ENCODE measurements around the gene TASP1. TPM values are rescaled to one million over a fixed set of nuclear protein-coding genes. Genes with fewer than 3 reads are reported as not detected.

The TASP1 gene
- total and polyA plus RNA-seq, 9 donors: 5.8 to 10.7 (median 6.8) TPM

GRCh38 chr20:13581451-13581850, 57.3 kb downstream of the TASP1 start:
- H3K4me3 ChIP-seq (ENCODE audit: low read length): no peak overlapping the region
- DNase-seq: no peak
- no peaks in the 10 kb centered on the region for H3K4me1 ChIP-seq (ENCODE audit: control insufficient read depth, insufficient read depth, low read length)
- no peaks in the 10 kb centered on the region for H3K27me3 ChIP-seq (ENCODE audit: control insufficient read depth, insufficient read depth, low read length)
- H3K9me3 ChIP-seq (replicated peaks; ENCODE audit: control insufficient read depth, low read depth, low read length): no peaks in the 10 kb centered on the region
- 100% methylated on average over 2 of the region's 3 CpGs for WGBS (ENCODE audit: insufficient coverage)
- H3K27ac ChIP-seq (ENCODE audit: low read length): no peak overlapping the region
- H3K36me3 ChIP-seq (ENCODE audit: control insufficient read depth, insufficient read depth, low read length): peaks cover 3% of the 10 kb centered on the region

- no peak overlapping the region for H3K4me3 ChIP-seq (ENCODE audit: low read length)
- peaks cover 3% of the 10 kb centered on the region for H3K36me3 ChIP-seq (ENCODE audit: control insufficient read depth, insufficient read depth, low read length)
- no peaks in the 10 kb centered on the region for H3K9me3 ChIP-seq (replicated peaks; ENCODE audit: control insufficient read depth, low read depth, low read length)
- DNase-seq: no peak
- no peak overlapping the region for H3K27ac ChIP-seq (ENCODE audit: low read length)
- H3K4me1 ChIP-seq (ENCODE audit: control insufficient read depth, insufficient read depth, low read length): no peaks in the 10 kb centered on the region
- H3K27me3 ChIP-seq (ENCODE audit: control insufficient read depth, insufficient read depth, low read length): no peaks in the 10 kb centered on the region
- WGBS (ENCODE audit: insufficient coverage): no CpG with 5 or more reads among the region's 5 CpGs
Measured at GRCh38 chr20:13580707-13581106, 58.0 kb downstream of the TASP1 start.

GRCh38 chr20:13574071-13574470, 64.7 kb downstream of the TASP1 start:
- H3K4me1 ChIP-seq (ENCODE audit: control insufficient read depth, insufficient read depth, low read length): no peaks in the 10 kb centered on the region
- peak; percentile 52 for DNase-seq
- no peak overlapping the region for H3K4me3 ChIP-seq (ENCODE audit: low read length)
- no peaks in the 10 kb centered on the region for H3K9me3 ChIP-seq (replicated peaks; ENCODE audit: control insufficient read depth, low read depth, low read length)
- H3K27me3 ChIP-seq (ENCODE audit: control insufficient read depth, insufficient read depth, low read length): no peaks in the 10 kb centered on the region
- no CpG with 5 or more reads among the region's 2 CpGs for WGBS (ENCODE audit: insufficient coverage)
- no peaks in the 10 kb centered on the region for H3K36me3 ChIP-seq (ENCODE audit: control insufficient read depth, insufficient read depth, low read length)
- no peak overlapping the region for H3K27ac ChIP-seq (ENCODE audit: low read length)

- Histone ChIP-seq H3K36me3 (ENCODE audit: control insufficient read depth, insufficient read depth, low read length) (no peaks in the 10 kb centered on the region), H3K27ac (ENCODE audit: low read length) (no peak overlapping the region), H3K9me3 (replicated peaks; ENCODE audit: control insufficient read depth, low read depth, low read length) (no peaks in the 10 kb centered on the region), H3K27me3 (ENCODE audit: control insufficient read depth, insufficient read depth, low read length) (no peaks in the 10 kb centered on the region), H3K4me3 (ENCODE audit: low read length) (no peak overlapping the region), H3K4me1 (ENCODE audit: control insufficient read depth, insufficient read depth, low read length) (no peaks in the 10 kb centered on the region)
- DNase-seq: no peak
- 100% methylated on average over 2 of the region's 2 CpGs for WGBS (ENCODE audit: insufficient coverage)
Measured at GRCh38 chr20:13571662-13572061, 67.1 kb downstream of the TASP1 start.

- H3K27me3 ChIP-seq (ENCODE audit: control insufficient read depth, insufficient read depth, low read length): no peaks in the 10 kb centered on the region
- DNase-seq: peak; percentile 32
- H3K4me3 ChIP-seq (ENCODE audit: low read length): no peak overlapping the region
- no peak overlapping the region for H3K27ac ChIP-seq (ENCODE audit: low read length)
- no peaks in the 10 kb centered on the region for H3K9me3 ChIP-seq (replicated peaks; ENCODE audit: control insufficient read depth, low read depth, low read length)
- H3K36me3 ChIP-seq (ENCODE audit: control insufficient read depth, insufficient read depth, low read length): no peaks in the 10 kb centered on the region
- WGBS (ENCODE audit: insufficient coverage): 53% methylated on average over 2 of the region's 3 CpGs
- H3K4me1 ChIP-seq (ENCODE audit: control insufficient read depth, insufficient read depth, low read length): no peaks in the 10 kb centered on the region
Measured at GRCh38 chr20:13567663-13568062, 71.1 kb downstream of the TASP1 start.

- no CpG with 5 or more reads among the region's 1 CpG for WGBS (ENCODE audit: insufficient coverage)
- no peak for DNase-seq
- no peaks in the 10 kb centered on the region for H3K36me3 ChIP-seq (ENCODE audit: control insufficient read depth, insufficient read depth, low read length)
Measured at GRCh38 chr20:13563854-13564253, 74.9 kb downstream of the TASP1 start.

GRCh38 chr20:13554706-13555105, 84.0 kb downstream of the TASP1 start:
- Histone ChIP-seq H3K27me3 (ENCODE audit: control insufficient read depth, insufficient read depth, low read length) (no peaks in the 10 kb centered on the region), H3K9me3 (replicated peaks; ENCODE audit: control insufficient read depth, low read depth, low read length) (no peaks in the 10 kb centered on the region), H3K4me1 (ENCODE audit: control insufficient read depth, insufficient read depth, low read length) (no peaks in the 10 kb centered on the region), H3K36me3 (ENCODE audit: control insufficient read depth, insufficient read depth, low read length) (peaks cover 2% of the 10 kb centered on the region), H3K27ac (ENCODE audit: low read length) (no peak overlapping the region), H3K4me3 (ENCODE audit: low read length) (no peak overlapping the region)
- DNase-seq: no peak
- WGBS (ENCODE audit: insufficient coverage): no CpG with 5 or more reads among the region's 1 CpG

More at GRCh38 chr20:13563854-13564253, 74.9 kb downstream of the TASP1 start:
- H3K4me3 ChIP-seq (ENCODE audit: low read length): no peak overlapping the region
- H3K27me3 ChIP-seq (ENCODE audit: control insufficient read depth, insufficient read depth, low read length): no peaks in the 10 kb centered on the region
- H3K4me1 ChIP-seq (ENCODE audit: control insufficient read depth, insufficient read depth, low read length): no peaks in the 10 kb centered on the region
- H3K9me3 ChIP-seq (replicated peaks; ENCODE audit: control insufficient read depth, low read depth, low read length): no peaks in the 10 kb centered on the region
- no peak overlapping the region for H3K27ac ChIP-seq (ENCODE audit: low read length)

- DNase-seq: no peak
- WGBS (ENCODE audit: insufficient coverage): no CpG with 5 or more reads among the region's 3 CpGs
- no peaks in the 10 kb centered on the region for H3K27me3 ChIP-seq (ENCODE audit: control insufficient read depth, insufficient read depth, low read length)
- peaks cover 2% of the 10 kb centered on the region for H3K36me3 ChIP-seq (ENCODE audit: control insufficient read depth, insufficient read depth, low read length)
- no peak overlapping the region for H3K27ac ChIP-seq (ENCODE audit: low read length)
- no peaks in the 10 kb centered on the region for H3K4me1 ChIP-seq (ENCODE audit: control insufficient read depth, insufficient read depth, low read length)
- no peaks in the 10 kb centered on the region for H3K9me3 ChIP-seq (replicated peaks; ENCODE audit: control insufficient read depth, low read depth, low read length)
- H3K4me3 ChIP-seq (ENCODE audit: low read length): no peak overlapping the region
Measured at GRCh38 chr20:13554076-13554475, 84.7 kb downstream of the TASP1 start.

GRCh38 chr20:13552061-13552460, 86.7 kb downstream of the TASP1 start:
- H3K4me3 ChIP-seq (ENCODE audit: low read length): no peak overlapping the region
- H3K36me3 ChIP-seq (ENCODE audit: control insufficient read depth, insufficient read depth, low read length): peaks cover 2% of the 10 kb centered on the region
- no peak for DNase-seq
- no peaks in the 10 kb centered on the region for H3K4me1 ChIP-seq (ENCODE audit: control insufficient read depth, insufficient read depth, low read length)
- no peaks in the 10 kb centered on the region for H3K9me3 ChIP-seq (replicated peaks; ENCODE audit: control insufficient read depth, low read depth, low read length)
- no peak overlapping the region for H3K27ac ChIP-seq (ENCODE audit: low read length)
- no peaks in the 10 kb centered on the region for H3K27me3 ChIP-seq (ENCODE audit: control insufficient read depth, insufficient read depth, low read length)
- 100% methylated on average over 4 of the region's 5 CpGs for WGBS (ENCODE audit: insufficient coverage)

GRCh38 chr20:13549451-13549850, 89.3 kb downstream of the TASP1 start:
- no CpG with 5 or more reads among the region's 1 CpG for WGBS (ENCODE audit: insufficient coverage)
- Histone ChIP-seq H3K27ac (ENCODE audit: low read length) (no peak overlapping the region), H3K4me3 (ENCODE audit: low read length) (no peak overlapping the region), H3K36me3 (ENCODE audit: control insufficient read depth, insufficient read depth, low read length) (no peaks in the 10 kb centered on the region), H3K4me1 (ENCODE audit: control insufficient read depth, insufficient read depth, low read length) (no peaks in the 10 kb centered on the region), H3K9me3 (replicated peaks; ENCODE audit: control insufficient read depth, low read depth, low read length) (no peaks in the 10 kb centered on the region), H3K27me3 (ENCODE audit: control insufficient read depth, insufficient read depth, low read length) (no peaks in the 10 kb centered on the region)
- DNase-seq: no peak

GRCh38 chr20:13546497-13547131, 92.1 kb downstream of the TASP1 start:
- no peak overlapping the region for H3K27ac ChIP-seq (ENCODE audit: low read length)
- H3K4me3 ChIP-seq (ENCODE audit: low read length): no peak overlapping the region
- peak; percentile 66 for DNase-seq
- no peaks in the 10 kb centered on the region for H3K27me3 ChIP-seq (ENCODE audit: control insufficient read depth, insufficient read depth, low read length)
- no CpG with 5 or more reads among the region's 2 CpGs for WGBS (ENCODE audit: insufficient coverage)
- H3K4me1 ChIP-seq (ENCODE audit: control insufficient read depth, insufficient read depth, low read length): no peaks in the 10 kb centered on the region
- no peaks in the 10 kb centered on the region for H3K36me3 ChIP-seq (ENCODE audit: control insufficient read depth, insufficient read depth, low read length)
- H3K9me3 ChIP-seq (replicated peaks; ENCODE audit: control insufficient read depth, low read depth, low read length): no peaks in the 10 kb centered on the region
